Mucosa of rectum (tissue), 2 donors: ENCODE data around the gene ZNF77.
A peak's percentile ranks its signal among the peaks of the same experiment; 100 is the strongest.
"Not testable (repeated sequence)": the region's sequence is repeated elsewhere in the genome, so short reads cannot be mapped to it uniquely, and the experiment has no call there.

Source experiments
- H3K27ac ChIP-seq, 2 donors: one replicate each; pipeline ENCODE4 v1.7.0; 2013; ENCODE audit warnings: inconsistent platforms in 2 of 2, low read depth in 2 of 2, low read length in 2 of 2
- H3K27me3 ChIP-seq, 2 donors: one replicate each; pipeline ENCODE4 v1.7.0; 2013; ENCODE audit warnings: low read length in 2 of 2; ENCODE audit not compliant: control insufficient read depth in 2 of 2, insufficient read depth in 2 of 2
- H3K36me3 ChIP-seq, 2 donors: one replicate each; pipeline ENCODE4 v1.7.0; 2013; ENCODE audit warnings: low read length in 2 of 2; ENCODE audit not compliant: control insufficient read depth in 2 of 2, insufficient read depth in 2 of 2
- H3K4me1 ChIP-seq, 2 donors: one replicate each; pipeline ENCODE4 v1.7.0; 2013; ENCODE audit warnings: low read length in 2 of 2, mild to moderate bottlenecking in 1 of 2; ENCODE audit not compliant: control insufficient read depth in 2 of 2, insufficient read depth in 2 of 2
- H3K4me3 ChIP-seq, 2 donors: one replicate each; pipeline ENCODE4 v1.7.0; 2013; ENCODE audit warnings: low read length in 2 of 2
- H3K9ac ChIP-seq, 2 donors: one replicate each; pipeline ENCODE4 v1.7.0; 2013; ENCODE audit warnings: low read length in 2 of 2, low read depth in 1 of 2, mild to moderate bottlenecking in 1 of 2
- H3K9me3 ChIP-seq, 2 donors: one replicate each; pipeline ENCODE4 v1.7.0; 2013; ENCODE audit warnings: low read length in 2 of 2; ENCODE audit not compliant: control insufficient read depth in 2 of 2
- donor health status: healthy.
- donor health status: Normal muscosa, but diverticular disease.

Gene ZNF77

DNA sequence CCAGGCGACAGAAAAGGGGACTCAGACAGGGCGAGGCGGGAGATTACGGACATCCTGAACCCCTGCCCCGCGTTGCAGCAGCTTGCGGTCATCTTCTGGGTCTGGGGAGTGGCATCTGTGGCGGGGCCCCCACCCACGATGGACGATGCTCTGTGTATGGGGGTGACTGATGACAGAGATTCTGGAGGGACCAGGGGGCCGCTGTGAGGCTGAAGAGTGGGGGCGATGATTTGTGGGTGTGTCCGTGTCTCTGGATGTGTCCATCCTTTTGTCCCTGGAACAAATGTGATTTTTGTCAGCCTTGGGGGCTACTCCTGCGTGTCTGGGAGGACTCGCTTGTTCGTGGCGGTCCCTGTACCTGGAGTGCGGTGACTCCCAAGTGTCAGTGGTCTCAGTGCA, 17.7 kb downstream of the ZNF77 start:
- Histone ChIP-seq H3K9me3 (peaks cover 2 to 6% of the 10 kb centered on the region in 2 donors), H3K4me1 (peaks cover 0 to 5% of the 10 kb centered on the region in 2 donors), H3K27me3 (no peaks in the 10 kb centered on the region), H3K36me3 (peaks cover 0 to 2% of the 10 kb centered on the region in 2 donors), H3K27ac (no peak overlapping the region), H3K4me3 (no peak overlapping the region), H3K9ac (no peak overlapping the region)

DNA sequence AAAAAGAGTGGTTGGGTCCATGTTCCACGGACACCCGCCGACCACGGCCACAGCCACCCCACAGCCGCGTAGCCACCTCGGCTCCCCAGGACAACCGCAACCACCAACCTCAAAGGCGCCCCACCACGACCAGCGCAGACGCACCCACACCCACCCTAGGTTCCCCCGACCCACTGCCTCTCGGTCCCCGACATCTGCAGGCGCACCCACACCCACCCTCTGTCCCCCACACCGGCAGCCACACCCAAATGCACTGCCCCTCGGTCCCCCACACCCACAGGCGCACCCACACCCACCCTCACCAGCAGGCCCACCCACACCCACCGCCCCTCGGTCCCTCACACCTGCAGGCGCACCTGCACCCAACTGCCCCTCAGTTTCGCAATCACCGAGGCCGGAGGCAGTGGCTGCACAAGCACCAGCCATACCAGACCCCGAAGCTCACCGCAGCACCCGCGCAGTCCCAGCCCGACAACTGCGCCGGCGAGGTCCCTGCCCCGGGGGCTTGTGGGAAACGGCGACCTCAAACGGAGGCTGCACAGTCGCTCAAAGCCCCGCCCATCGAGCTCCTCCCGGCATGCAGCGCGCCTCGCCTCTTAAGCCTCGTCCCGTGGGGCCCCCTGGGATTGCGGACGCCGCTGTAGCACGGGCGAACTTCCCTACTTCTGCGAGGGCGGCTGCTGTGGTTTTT, 18.3 kb downstream of the ZNF77 start:
- H3K27me3 ChIP-seq: no peaks in the 10 kb centered on the region
- peaks cover 0 to 2% of the 10 kb centered on the region in 2 donors for H3K36me3 ChIP-seq
- no peak overlapping the region for H3K27ac ChIP-seq
- H3K9ac ChIP-seq: no peak overlapping the region
- H3K4me3 ChIP-seq: no peak overlapping the region
- peaks cover 0 to 5% of the 10 kb centered on the region in 2 donors for H3K4me1 ChIP-seq
- peaks cover 1 to 4% of the 10 kb centered on the region in 2 donors for H3K9me3 ChIP-seq

- H3K27ac ChIP-seq: no peak overlapping the region
- no peaks in the 10 kb centered on the region for H3K27me3 ChIP-seq
- no peak overlapping the region for H3K4me3 ChIP-seq
- peaks cover 5 to 6% of the 10 kb centered on the region in 2 donors for H3K36me3 ChIP-seq
- H3K9ac ChIP-seq: no peak overlapping the region
- H3K9me3 ChIP-seq: no peaks in the 10 kb centered on the region
- peaks cover 0 to 5% of the 10 kb centered on the region in 2 donors for H3K4me1 ChIP-seq
These were observed 21.3 kb downstream of the ZNF77 start for GRCh38 chr19:2923510-2923909.

GRCh38 chr19:2922987-2923386, 21.8 kb downstream of the ZNF77 start:
- no peaks in the 10 kb centered on the region for H3K27me3 ChIP-seq
- peaks cover 1 to 2% of the 10 kb centered on the region in 2 donors for H3K9me3 ChIP-seq
- H3K4me3 ChIP-seq: no peak overlapping the region
- H3K36me3 ChIP-seq: peaks cover 7 to 8% of the 10 kb centered on the region in 2 donors
- peaks cover 0 to 5% of the 10 kb centered on the region in 2 donors for H3K4me1 ChIP-seq
- H3K27ac ChIP-seq: no peak overlapping the region
- H3K9ac ChIP-seq: no peak overlapping the region

GRCh38 chr19:2917275-2918184, 27.2 kb downstream of the ZNF77 start:
- H3K4me3 ChIP-seq: peak overlapping the region in 1 of 2 donors; percentile 1
- peaks cover 13 to 15% of the 10 kb centered on the region in 2 donors for H3K9me3 ChIP-seq
- no peaks in the 10 kb centered on the region for H3K4me1 ChIP-seq
- H3K27ac ChIP-seq: no peak overlapping the region
- no peaks in the 10 kb centered on the region for H3K27me3 ChIP-seq
- peaks cover 39 to 41% of the 10 kb centered on the region in 2 donors for H3K36me3 ChIP-seq
- H3K9ac ChIP-seq: no peak overlapping the region

- H3K9me3 ChIP-seq: peaks cover 5 to 7% of the 10 kb centered on the region in 2 donors
- no peak overlapping the region for H3K27ac ChIP-seq
- no peaks in the 10 kb centered on the region for H3K4me1 ChIP-seq
- H3K27me3 ChIP-seq: no peaks in the 10 kb centered on the region
- no peak overlapping the region for H3K4me3 ChIP-seq
- H3K9ac ChIP-seq: no peak overlapping the region
- H3K36me3 ChIP-seq: peaks cover 25 to 26% of the 10 kb centered on the region in 2 donors
These were observed 32.5 kb downstream of the ZNF77 start for GRCh38 chr19:2912306-2912705.

DNA sequence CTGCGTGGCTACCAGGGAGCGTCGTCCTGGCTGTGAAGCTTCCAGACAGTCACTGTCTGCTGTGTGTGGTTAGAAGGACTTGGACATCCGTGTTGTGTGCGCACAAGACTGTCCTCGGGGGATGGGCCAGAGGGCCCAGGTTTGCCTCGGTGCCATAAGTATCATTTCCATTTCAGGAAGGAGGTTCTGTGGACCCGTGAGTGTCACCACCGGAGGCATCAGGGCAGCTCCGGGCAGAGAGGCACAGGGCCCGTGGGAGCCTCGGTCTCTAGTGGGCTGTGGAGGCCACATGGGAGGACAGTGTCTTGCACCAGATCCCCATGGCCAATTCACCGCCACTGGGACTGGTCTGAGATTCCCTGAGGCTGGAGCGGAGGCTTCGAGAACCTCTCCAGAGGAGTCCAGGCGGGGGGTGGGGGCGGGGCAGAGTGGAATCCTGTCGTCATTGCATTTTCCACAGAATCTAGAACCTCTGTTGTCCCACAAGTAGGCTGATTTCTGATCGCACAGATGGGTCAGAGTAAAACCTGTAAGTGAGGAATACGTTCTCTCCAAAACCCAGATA, 38.1 kb downstream of the ZNF77 start:
- Histone ChIP-seq H3K9me3 (no peaks in the 10 kb centered on the region), H3K27me3 (no peaks in the 10 kb centered on the region), H3K4me3 (no peak overlapping the region), H3K9ac (no peak overlapping the region), H3K36me3 (no peaks in the 10 kb centered on the region), H3K27ac (peak overlapping the region; percentile 45 to 61), H3K4me1 (peaks cover 4 to 11% of the 10 kb centered on the region in 2 donors)

GRCh38 chr19:2905918-2906519, 38.8 kb downstream of the ZNF77 start:
- no peaks in the 10 kb centered on the region for H3K27me3 ChIP-seq
- peak overlapping the region; percentile 45 to 61 for H3K27ac ChIP-seq
- no peaks in the 10 kb centered on the region for H3K36me3 ChIP-seq
- no peak overlapping the region for H3K9ac ChIP-seq
- H3K9me3 ChIP-seq: no peaks in the 10 kb centered on the region
- H3K4me1 ChIP-seq: peaks cover 4 to 11% of the 10 kb centered on the region in 2 donors
- H3K4me3 ChIP-seq: no peak overlapping the region

GRCh38 chr19:2903326-2903725, 41.4 kb downstream of the ZNF77 start:
- not testable (repeated sequence) for H3K27ac ChIP-seq, H3K36me3 ChIP-seq, H3K9ac ChIP-seq, H3K27me3 ChIP-seq, H3K9me3 ChIP-seq, H3K4me3 ChIP-seq
- peaks cover 4 to 11% of the 10 kb centered on the region in 2 donors for H3K4me1 ChIP-seq
